Measurements from ENCODE around the gene GCNT4. TPM values are rescaled to one million over a fixed set of nuclear protein-coding genes. Genes with fewer than 3 reads are reported as not detected.

The GCNT4 gene
- total RNA-seq, 1 experiment from 2014 or later = under 0.01 TPM

DNA sequence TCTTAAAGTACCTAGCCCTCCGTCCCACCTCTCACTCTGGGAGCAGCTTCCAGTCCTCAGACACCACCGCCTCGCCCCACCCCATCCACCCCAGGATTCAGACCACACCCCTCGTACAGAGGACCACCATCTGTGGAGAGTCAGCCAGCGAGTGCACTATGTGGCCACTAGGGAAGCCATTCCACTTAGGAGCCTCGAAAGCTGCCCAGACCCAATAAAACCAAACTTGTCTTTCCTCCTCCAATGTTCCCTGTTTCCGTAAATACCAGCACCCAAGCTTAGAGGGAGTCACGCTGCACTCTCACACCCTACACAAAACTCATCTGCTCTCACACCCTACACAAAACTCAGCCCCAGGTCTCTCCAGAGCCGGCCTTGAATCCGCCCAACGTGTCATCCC is 1.9 kb downstream of the GCNT4 start:
- ChIA-PET POLR2A (ENCODE audit: unreplicated experiment) (no interaction called here), CTCF (interaction anchor here (0.5 to 1.1 kb wide), 3 partner anchors 106 to 238 kb away, joined by 3 to 8 read pairs (median 4); no protein-coding TSS in a partner anchor)
- DNase-seq (peak; percentile 16), ATAC-seq (no peak)
- no peaks in the 10 kb centered on the region for H3F3A ChIP-seq (ENCODE audit: low read length, unreplicated experiment)
- intact Hi-C loops (cut with micrococcal nuclease) = loop anchor here (5.0 to 10.0 kb wide), 3 partner anchors 103 to 287 kb away; partner anchors contain the start of genes ANKRD31 and HMGCR
- TF ChIP-seq EZH2 (IDR thresholded peaks at IDR 0.05; ENCODE audit: low read length, unreplicated experiment) = no peak
- TF ChIP-seq CTCF (conservative IDR thresholded peaks at IDR 0.05; ENCODE audit: low read depth, low read length) = no peak; the same call in none of the 2 replicates
- no peak for TF ChIP-seq EZH2phosphoT487 (IDR thresholded peaks at IDR 0.05; ENCODE audit: borderline replicate concordance, low read length)
- H3K4me1 ChIP-seq (ENCODE audit: insufficient read depth, low read length) = no peaks in the 10 kb centered on the region
- no peaks in the 10 kb centered on the region for H3K27me3 ChIP-seq (ENCODE audit: low read length)
- H3K27ac ChIP-seq (ENCODE audit: low read length) = no peak overlapping the region
- H3K4me3 ChIP-seq (ENCODE audit: low read length) = no peak overlapping the region
- no peaks in the 10 kb centered on the region for H3K9me3 ChIP-seq (ENCODE audit: low read length)
- no peaks in the 10 kb centered on the region for H3K79me2 ChIP-seq (ENCODE audit: low read length)
- H3K4me2 ChIP-seq (ENCODE audit: low read length) = no peak overlapping the region
- H3K9me2 ChIP-seq (replicated peaks; ENCODE audit: low read length) = no peaks in the 10 kb centered on the region
- H3K36me3 ChIP-seq (ENCODE audit: low read depth, low read length) = no peaks in the 10 kb centered on the region
- H2AFZ ChIP-seq (ENCODE audit: low read length) = no peak overlapping the region
- H3K9ac ChIP-seq (ENCODE audit: low read length) = no peak overlapping the region
- H4K20me1 ChIP-seq (ENCODE audit: low read length) = no peaks in the 10 kb centered on the region
- no TSS peak for BruUV-seq (replicated peaks)

DNA sequence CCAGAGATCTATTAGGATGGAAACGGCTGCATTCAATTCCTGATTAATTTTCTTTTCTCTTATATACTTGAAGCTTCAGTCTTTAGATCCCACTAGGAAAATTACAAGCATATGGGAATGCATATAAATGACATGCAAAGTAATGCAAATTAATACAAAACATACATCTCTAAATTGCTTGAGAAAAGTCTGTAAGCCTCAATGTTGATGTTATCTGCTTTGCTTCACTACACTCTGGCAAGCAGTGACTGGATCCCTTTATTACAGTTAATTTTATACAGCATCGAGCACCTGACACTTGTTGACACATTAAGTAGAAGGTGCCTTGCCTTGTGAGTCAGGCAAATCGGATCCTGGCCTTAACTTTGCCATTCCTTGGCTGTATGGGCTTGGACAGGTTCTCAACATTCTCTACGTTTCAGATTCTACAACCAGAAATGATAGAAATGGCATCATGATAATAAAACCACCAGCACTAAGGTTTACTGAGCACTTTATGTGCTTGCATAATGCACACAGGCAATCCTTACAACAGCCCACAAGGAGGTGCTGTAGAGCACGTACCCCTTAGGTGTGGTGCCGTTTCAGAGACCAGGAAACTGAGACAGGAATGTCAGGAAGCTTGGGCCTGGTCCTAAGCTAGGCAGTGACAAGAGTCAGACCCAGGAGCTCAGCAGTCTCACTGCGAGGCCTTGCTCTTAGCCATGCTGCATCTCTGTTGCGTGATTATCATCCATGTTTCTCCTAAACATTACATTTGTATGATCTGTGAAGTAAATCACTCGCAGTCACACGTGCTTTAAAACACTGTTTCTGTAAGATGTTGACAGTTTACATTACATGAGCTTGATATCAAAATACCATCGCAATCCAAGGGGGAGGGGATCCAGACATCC is 2.7 kb downstream of the GCNT4 start:
- Histone ChIP-seq H4K20me1 (ENCODE audit: low read length) (no peaks in the 10 kb centered on the region), H3K9ac (ENCODE audit: low read length) (no peak overlapping the region), H3K4me2 (ENCODE audit: low read length) (no peak overlapping the region), H2AFZ (ENCODE audit: low read length) (peak overlapping the region; percentile 43), H3K36me3 (ENCODE audit: low read depth, low read length) (no peaks in the 10 kb centered on the region), H3K4me3 (ENCODE audit: low read length) (no peak overlapping the region), H3K79me2 (ENCODE audit: low read length) (no peaks in the 10 kb centered on the region), H3K4me1 (ENCODE audit: insufficient read depth, low read length) (no peaks in the 10 kb centered on the region), H3K27me3 (ENCODE audit: low read length) (no peaks in the 10 kb centered on the region), H3K9me2 (replicated peaks; ENCODE audit: low read length) (no peaks in the 10 kb centered on the region), H3K27ac (ENCODE audit: low read length) (no peak overlapping the region), H3F3A (ENCODE audit: low read length, unreplicated experiment) (no peaks in the 10 kb centered on the region), H3K9me3 (ENCODE audit: low read length) (no peaks in the 10 kb centered on the region)
- BruUV-seq (replicated peaks) = no TSS peak
- TF ChIP-seq EZH2 (IDR thresholded peaks at IDR 0.05; ENCODE audit: low read length, unreplicated experiment) (no peak), CTCF (conservative IDR thresholded peaks at IDR 0.05; ENCODE audit: low read depth, low read length) (peak; percentile 70)
- POLR2A ChIA-PET (ENCODE audit: unreplicated experiment) = no interaction called here
- intact Hi-C loops (cut with micrococcal nuclease) = loop anchor here (2.0 to 10.0 kb wide), 4 partner anchors 102 to 288 kb away; partner anchors contain the start of genes ANKRD31 and HMGCR
- ATAC-seq = peak; percentile 30; the same call in 1 of the 2 replicates
- peak; percentile 70 for DNase-seq
- CTCF ChIA-PET = interaction anchor here (0.5 to 1.1 kb wide), 2 partner anchors 125 to 238 kb away, joined by 4 to 8 read pairs; no protein-coding TSS in a partner anchor
